Lower leg skin (tissue), 4 donors: Measurements from ENCODE around the gene PMM2. TPM values are rescaled to one million over a fixed set of nuclear protein-coding genes. Genes with fewer than 3 reads are reported as not detected.

Source experiments
- DNase-seq, 2 donors: peaks; one replicate each; pipeline ENCODE4 v3.0.0-alpha.2; 2019; ENCODE audit warnings: low spot score in 2 of 2
- H3K4me3 ChIP-seq: fragments of 200-600 bp; sonication (generic); 2 replicates; pipeline ENCODE4 v1.5.1; 2017; ENCODE audit warnings: mild to moderate bottlenecking, low read depth; ENCODE audit not compliant: poor library complexity, severe bottlenecking
- CTCF ChIP-seq, 3 donors: fragments of 450-650 bp; IDR thresholded peaks; one replicate each; pipeline ENCODE4 v1.5.1; 2016; ENCODE audit warnings: antibody characterized with exemption in 3 of 3, mild to moderate bottlenecking in 3 of 3, moderate library complexity in 2 of 3
- POLR2A ChIP-seq, 2 donors: fragments of 450-650 bp; IDR thresholded peaks; one replicate each; pipeline ENCODE4 v1.6.1; 2016 to 2017; ENCODE audit warnings: antibody characterized with exemption in 2 of 2, mild to moderate bottlenecking in 1 of 2, moderate library complexity in 1 of 2
- WGBS, 2 donors: methylation state at CpG; one replicate each; pipeline ENCODE4 v1.1.5; 2018; 5-methylcytosine and 5-hydroxymethylcytosine counted together
- intact Hi-C: fragments of 100-400 bp; cut with DNase I; formaldehyde crosslinking; loops from one replicate; pipeline ENCODE4 v1.15.0; 2023; ENCODE audit warnings: low total_unique reads
- total RNA-seq, 4 donors: library from RNA; depleted of rRNA; stranded (reverse); fragments of >200 nt; gene quantifications; one replicate each; pipeline ENCODE4 v1.1.0, GENCODE V29; 2016

PMM2 gene
- total RNA-seq, 4 donors from 2014 or later = 20.5 to 41.8 (median 26.8) TPM

GRCh38 chr16:8808009-8808408 is 10.4 kb downstream of the PMM2 start:
- WGBS, 2 donors = 96 to 98% methylated on average over 3 of the region's 3 CpGs
- intact Hi-C loops = no loop called here
- H3K4me3 ChIP-seq = no peak overlapping the region

GRCh38 chr16:8808613-8809353 is 11.1 kb downstream of the PMM2 start:
- DNase-seq = no peak
- no peak overlapping the region for H3K4me3 ChIP-seq
- intact Hi-C loops = no loop called here
- 79 to 83% methylated on average over 11 of the region's 11 CpGs for WGBS, 2 donors
- TF ChIP-seq CTCF (IDR thresholded peaks at IDR 0.05) (no peak), POLR2A (IDR thresholded peaks at IDR 0.05) (no peak)

More at GRCh38 chr16:8808009-8808408, 10.4 kb downstream of the PMM2 start:
- DNase-seq = no peak
- no peak for TF ChIP-seq POLR2A (IDR thresholded peaks at IDR 0.05)
- no peak for TF ChIP-seq CTCF (IDR thresholded peaks at IDR 0.05)

GRCh38 chr16:8812162-8812843 is 14.7 kb downstream of the PMM2 start:
- H3K4me3 ChIP-seq = no peak overlapping the region
- no peak for TF ChIP-seq CTCF (IDR thresholded peaks at IDR 0.05)
- no peak for TF ChIP-seq POLR2A (IDR thresholded peaks at IDR 0.05)
- no peak for DNase-seq
- intact Hi-C loops = no loop called here
- 69 to 70% methylated on average over 12 of the region's 12 CpGs for WGBS, 2 donors

GRCh38 chr16:8814095-8814806 is 16.6 kb downstream of the PMM2 start:
- WGBS, 2 donors = 88 to 90% methylated on average over 14 of the region's 14 CpGs
- intact Hi-C loops = no loop called here

More at GRCh38 chr16:8814095-8814806, 16.6 kb downstream of the PMM2 start:
- no peak overlapping the region for H3K4me3 ChIP-seq
- TF ChIP-seq CTCF (IDR thresholded peaks at IDR 0.05) = no peak
- no peak for TF ChIP-seq POLR2A (IDR thresholded peaks at IDR 0.05)
- DNase-seq = no peak
